Smooth muscle cell (in vitro differentiated cells): ENCODE results near the gene HS1BP3. TPM values are rescaled to one million over a fixed set of nuclear protein-coding genes. Genes with fewer than 3 reads are reported as not detected.

Experiments used
- DNase-seq: peaks from one replicate; lab custom pipeline; 2025; ENCODE audit not compliant: unreplicated experiment; lab: John Stamatoyannopoulos, UW
- H2AFZ ChIP-seq: fragments of 200-600 bp; sonication (generic); 2 replicates; pipeline ENCODE4 v1.6.0; 2016; ENCODE audit warnings: antibody characterized with exemption, low read depth, mild to moderate bottlenecking
- H3F3A ChIP-seq: fragments of 200-600 bp; sonication (generic); 2 replicates; pipeline ENCODE4 v1.6.0; 2017; ENCODE audit warnings: antibody characterized with exemption, low read depth
- H3K27ac ChIP-seq: fragments of 200-600 bp; sonication (generic); 2 replicates; pipeline ENCODE4 v1.5.1; 2016; ENCODE audit warnings: low read depth, mild to moderate bottlenecking
- H3K27me3 ChIP-seq: fragments of 200-600 bp; sonication (generic); 2 replicates; pipeline ENCODE4 v1.6.1; 2016; ENCODE audit warnings: low read depth, mild to moderate bottlenecking
- H3K36me3 ChIP-seq: fragments of 200-600 bp; sonication (generic); 2 replicates; pipeline ENCODE4 v1.5.1; 2016; ENCODE audit warnings: low read depth
- H3K4me1 ChIP-seq: fragments of 200-600 bp; sonication (generic); 2 replicates; pipeline ENCODE4 v1.5.1; 2016; ENCODE audit warnings: low read depth
- H3K4me2 ChIP-seq: fragments of 200-600 bp; sonication (generic); 2 replicates; pipeline ENCODE4 v1.6.0; 2016; ENCODE audit warnings: mild to moderate bottlenecking
- H3K4me3 ChIP-seq: fragments of 200-600 bp; sonication (generic); 2 replicates; pipeline ENCODE4 v1.5.1; 2016; ENCODE audit warnings: mild to moderate bottlenecking
- H3K79me2 ChIP-seq: fragments of 200-600 bp; sonication (generic); 2 replicates; pipeline ENCODE4 v1.6.0; 2016; ENCODE audit warnings: low read depth, mild to moderate bottlenecking
- H3K9ac ChIP-seq: fragments of 200-600 bp; sonication (generic); 2 replicates; pipeline ENCODE4 v1.6.0; 2016; ENCODE audit warnings: low read depth
- H3K9me3 ChIP-seq: fragments of 200-600 bp; sonication (generic); replicated peaks from 2 replicates; pipeline ENCODE4 v1.5.1; 2016; ENCODE audit warnings: low read depth
- H4K20me1 ChIP-seq: fragments of 200-600 bp; sonication (generic); 2 replicates; pipeline ENCODE4 v1.6.0; 2016; ENCODE audit warnings: low read depth
- WGBS: methylation state at CpG from one replicate; pipeline ENCODE4 v1.1.7; 2016; ENCODE audit warnings: low lambda C conversion rate; 5-methylcytosine and 5-hydroxymethylcytosine counted together
- polyA plus RNA-seq: library from polyadenylated mRNA; unstranded; fragments of >200 nt; fragmentation: Nextera tagmentation; extraction: Ambion mirVana; gene quantifications from 2 replicates; pipeline ENCODE4 v1.2.1, GENCODE V29; 2016
- total RNA-seq: library from RNA; depleted of rRNA; stranded (reverse); fragments of >200 nt; gene quantifications from 2 replicates; pipeline ENCODE4 v1.2.3, GENCODE V29; 2014
- TF ChIP-seq, protein P1 (sequence below): fragments of 200-600 bp; sonication (generic); IDR thresholded peaks from 2 replicates; pipeline ENCODE4 v1.5.1; 2017; ENCODE audit warnings: borderline replicate concordance, mild to moderate bottlenecking, antibody characterized with exemption; ENCODE audit not compliant: insufficient read depth, poor library complexity, severe bottlenecking

HS1BP3 gene
- total and polyA plus RNA-seq, 2 experiments from 2014 or later, result 9.3 to 20.4 TPM

DNA sequence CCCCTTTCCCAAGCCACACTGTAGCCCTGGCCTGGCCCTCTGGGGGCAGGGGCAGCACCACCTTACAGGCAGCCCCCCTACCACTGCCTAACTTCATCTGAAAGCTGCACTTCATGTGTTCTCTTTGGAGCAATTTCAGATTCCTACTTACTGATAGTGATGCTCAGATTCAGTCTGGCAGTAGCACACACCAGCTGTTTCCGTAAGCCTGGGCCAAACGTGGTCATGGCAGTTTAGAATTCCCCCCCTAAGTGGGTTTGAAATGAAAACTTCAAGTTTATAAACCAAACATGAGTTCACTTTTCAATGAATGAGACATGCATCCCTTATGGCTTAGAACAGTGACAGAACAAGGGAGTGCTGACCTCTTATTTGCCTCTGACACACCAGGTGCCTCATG is 45.5 kb upstream of the HS1BP3 start:
- WGBS, result 97% methylated on average over 2 of the region's 2 CpGs
- Histone ChIP-seq H3F3A (no peaks in the 10 kb centered on the region), H3K27me3 (no peaks in the 10 kb centered on the region), H3K27ac (no peak overlapping the region), H3K4me1 (no peaks in the 10 kb centered on the region), H3K9me3 (no peaks in the 10 kb centered on the region), H3K36me3 (no peaks in the 10 kb centered on the region), H3K79me2 (no peaks in the 10 kb centered on the region), H3K4me3 (no peak overlapping the region), H3K4me2 (no peak overlapping the region), H2AFZ (no peak overlapping the region), H4K20me1 (no peaks in the 10 kb centered on the region), H3K9ac (no peak overlapping the region)
- no peak for DNase-seq
- TF ChIP-seq, protein P1, sequence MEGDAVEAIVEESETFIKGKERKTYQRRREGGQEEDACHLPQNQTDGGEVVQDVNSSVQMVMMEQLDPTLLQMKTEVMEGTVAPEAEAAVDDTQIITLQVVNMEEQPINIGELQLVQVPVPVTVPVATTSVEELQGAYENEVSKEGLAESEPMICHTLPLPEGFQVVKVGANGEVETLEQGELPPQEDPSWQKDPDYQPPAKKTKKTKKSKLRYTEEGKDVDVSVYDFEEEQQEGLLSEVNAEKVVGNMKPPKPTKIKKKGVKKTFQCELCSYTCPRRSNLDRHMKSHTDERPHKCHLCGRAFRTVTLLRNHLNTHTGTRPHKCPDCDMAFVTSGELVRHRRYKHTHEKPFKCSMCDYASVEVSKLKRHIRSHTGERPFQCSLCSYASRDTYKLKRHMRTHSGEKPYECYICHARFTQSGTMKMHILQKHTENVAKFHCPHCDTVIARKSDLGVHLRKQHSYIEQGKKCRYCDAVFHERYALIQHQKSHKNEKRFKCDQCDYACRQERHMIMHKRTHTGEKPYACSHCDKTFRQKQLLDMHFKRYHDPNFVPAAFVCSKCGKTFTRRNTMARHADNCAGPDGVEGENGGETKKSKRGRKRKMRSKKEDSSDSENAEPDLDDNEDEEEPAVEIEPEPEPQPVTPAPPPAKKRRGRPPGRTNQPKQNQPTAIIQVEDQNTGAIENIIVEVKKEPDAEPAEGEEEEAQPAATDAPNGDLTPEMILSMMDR, result no peak

DNA sequence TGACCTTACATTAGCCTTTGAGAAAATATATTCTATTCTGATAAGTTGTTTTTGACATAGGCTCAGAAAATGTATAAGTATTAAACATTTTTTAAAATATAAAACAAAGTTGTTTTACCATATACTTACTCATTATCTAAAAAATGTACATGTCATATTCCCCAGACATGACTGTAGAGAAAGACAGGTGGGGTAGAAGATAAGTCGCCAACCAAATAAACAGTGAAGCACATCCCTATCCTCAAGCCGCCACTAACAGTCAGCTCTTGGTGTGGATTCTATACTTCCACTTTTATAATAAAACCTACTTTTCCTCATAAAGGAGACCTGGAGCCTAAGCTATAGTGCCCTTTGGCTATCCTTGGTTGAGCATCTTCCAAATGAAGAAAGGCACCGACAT is 42.4 kb upstream of the HS1BP3 start:
- TF ChIP-seq, protein P1, result no peak
- Histone ChIP-seq H3K9ac (no peak overlapping the region), H4K20me1 (no peaks in the 10 kb centered on the region), H3K4me2 (no peak overlapping the region), H3K9me3 (no peaks in the 10 kb centered on the region), H3K27me3 (no peaks in the 10 kb centered on the region), H3K27ac (no peak overlapping the region), H2AFZ (no peak overlapping the region), H3K4me3 (no peak overlapping the region), H3K36me3 (no peaks in the 10 kb centered on the region), H3K79me2 (no peaks in the 10 kb centered on the region), H3F3A (no peaks in the 10 kb centered on the region), H3K4me1 (no peaks in the 10 kb centered on the region)
- no peak for DNase-seq
- WGBS, result 97% methylated on average over 3 of the region's 3 CpGs

DNA sequence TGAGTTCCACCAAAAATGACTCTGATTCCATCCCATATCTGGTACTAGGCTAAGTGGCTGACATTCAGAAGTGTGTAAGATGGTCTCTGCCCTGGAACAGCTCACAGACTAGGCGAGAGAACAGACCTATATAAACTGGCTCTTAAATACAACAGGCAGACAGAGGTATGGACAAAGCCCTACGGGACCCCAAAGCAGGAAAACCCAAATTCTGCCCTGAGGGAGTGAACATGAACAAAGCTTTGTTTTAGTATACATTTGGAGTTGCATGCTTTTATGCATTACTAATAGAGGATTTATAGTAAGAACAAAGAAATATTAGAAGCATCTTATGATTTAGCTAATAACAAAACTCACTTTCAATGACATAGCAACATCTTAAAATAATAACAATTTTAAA is 41.2 kb upstream of the HS1BP3 start:
- Histone ChIP-seq H3K27me3 (no peaks in the 10 kb centered on the region), H2AFZ (no peak overlapping the region), H3K27ac (no peak overlapping the region), H3F3A (no peaks in the 10 kb centered on the region), H4K20me1 (no peaks in the 10 kb centered on the region), H3K36me3 (no peaks in the 10 kb centered on the region), H3K4me2 (no peak overlapping the region), H3K9ac (no peak overlapping the region), H3K9me3 (no peaks in the 10 kb centered on the region), H3K79me2 (no peaks in the 10 kb centered on the region), H3K4me1 (no peaks in the 10 kb centered on the region), H3K4me3 (no peak overlapping the region)
- no peak for DNase-seq
- 92% methylated on average over 2 of the region's 2 CpGs for WGBS
- TF ChIP-seq, protein P1, result no peak

DNA sequence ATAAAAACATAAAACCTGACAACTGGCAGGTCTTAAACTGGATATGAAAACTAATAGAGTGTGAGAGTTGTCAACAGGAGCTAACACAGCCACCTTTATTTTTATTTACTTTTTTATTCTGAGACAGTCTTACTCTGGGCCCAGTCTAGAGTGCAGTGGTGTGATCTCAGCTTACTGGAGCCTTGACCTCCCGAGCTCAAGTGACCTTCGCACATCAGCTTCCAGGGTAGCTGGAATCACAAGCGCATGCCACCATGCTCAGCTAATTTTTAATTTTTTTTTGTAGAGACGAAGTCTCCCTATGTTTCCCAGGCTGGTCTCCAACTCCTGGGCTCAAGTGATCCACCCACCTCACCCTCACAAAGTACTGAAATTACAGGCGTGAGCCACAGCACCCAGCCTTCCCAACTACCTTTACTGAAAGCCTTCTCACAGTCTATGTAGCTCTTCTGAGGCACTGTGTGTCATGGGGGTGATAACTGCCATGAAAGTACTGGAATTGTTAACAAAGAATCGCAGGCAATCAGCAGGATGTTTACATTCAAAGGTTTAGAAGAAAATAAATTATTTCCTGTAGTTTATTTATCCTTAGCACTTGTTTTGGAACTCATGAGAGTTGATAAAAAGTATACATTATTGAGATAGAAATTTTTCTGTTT is 40.3 kb upstream of the HS1BP3 start:
- Histone ChIP-seq H2AFZ (no peak overlapping the region), H3K4me2 (no peak overlapping the region), H3K9me3 (no peaks in the 10 kb centered on the region), H3K79me2 (no peaks in the 10 kb centered on the region), H3K27me3 (no peaks in the 10 kb centered on the region), H3K4me1 (no peaks in the 10 kb centered on the region), H4K20me1 (no peaks in the 10 kb centered on the region), H3K36me3 (no peaks in the 10 kb centered on the region), H3K27ac (no peak overlapping the region), H3K9ac (no peak overlapping the region), H3F3A (no peaks in the 10 kb centered on the region), H3K4me3 (no peak overlapping the region)
- 88% methylated on average over 6 of the region's 6 CpGs for WGBS
- TF ChIP-seq, protein P1, result no peak
- DNase-seq, result no peak
